Right lobe of liver (tissue), 6 donors: ENCODE measurements around the gene SLC25A47. TPM values are rescaled to one million over a fixed set of nuclear protein-coding genes. Genes with fewer than 3 reads are reported as not detected.

Experiments used
- ATAC-seq, 4 donors: fragments of 200-7000 bp; cut with Tn5 transposase; one replicate each; pipeline ENCODE4 v1.9.1; 2020; ENCODE audit warnings: mild to moderate bottlenecking in 4 of 4, moderate library complexity in 4 of 4
- DNase-seq, 3 donors: peaks; one replicate each; pipeline ENCODE4 v3.0.0-alpha.2; 2020
- H3K27ac ChIP-seq, 3 donors: fragments of 200-600 bp; one replicate each; pipeline ENCODE4 v1.8.0; 2022
- H3K27me3 ChIP-seq, 2 donors: fragments of 200-600 bp; one replicate each; pipeline ENCODE4 v1.8.0; 2022
- H3K36me3 ChIP-seq, 4 donors: fragments of 200-600 bp; sonication (generic) in 1 of 4; one replicate each; pipeline versions ENCODE4 v1.5.1 to v1.8.0; 2017 to 2022; ENCODE audit warnings: control low read depth in 1 of 4
- H3K4me1 ChIP-seq, 4 donors: fragments of 200-600 bp; sonication (generic) in 1 of 4; one replicate each; pipeline versions ENCODE4 v1.5.1 to v1.8.0; 2017 to 2022; ENCODE audit warnings: control low read depth in 1 of 4
- H3K4me3 ChIP-seq, 3 donors: fragments of 200-600 bp; one replicate each; pipeline ENCODE4 v1.8.0; 2022
- H3K9me3 ChIP-seq, 4 donors: fragments of 200-600 bp; sonication (generic) in 1 of 4; one replicate each; pipeline versions ENCODE4 v1.5.1 to v1.8.0; 2017 to 2022; ENCODE audit warnings: control low read depth in 1 of 4
- CTCF ChIP-seq, 4 donors: fragments of 200-600 bp in 3 of 4; fragments of 450-650 bp in 1 of 4; IDR thresholded peaks; one replicate each; pipeline versions ENCODE4 v1.5.1 to v1.8.0; 2016 to 2022; ENCODE audit warnings: antibody characterized with exemption in 4 of 4, mild to moderate bottlenecking in 2 of 4
- POLR2A ChIP-seq: fragments of 450-650 bp; IDR thresholded peaks from one replicate; pipeline ENCODE4 v1.6.1; 2017; ENCODE audit warnings: antibody characterized with exemption, mild to moderate bottlenecking
- WGBS: methylation state at CpG from one replicate; pipeline ENCODE4 v1.1.6; 2018; ENCODE audit warnings: low coverage, low lambda C conversion rate; ENCODE audit not compliant: insufficient coverage; ENCODE audit errors: missing lambda C conversion rate; 5-methylcytosine and 5-hydroxymethylcytosine counted together
- intact Hi-C, 2 donors: fragments of 100-400 bp; cut with DNase I; formaldehyde crosslinking; loops; one replicate each; pipeline versions ENCODE4 v1.11.2 to v1.14.1; 2022
- total RNA-seq, 6 experiments: library from RNA; depleted of rRNA in 2 of 6; stranded (reverse); fragments of >200 nt in 2 of 6; fragmentation: NEBNext Ultra II Directional in 3 of 6; extraction: Animal tissue kit (Norgen Biotek cat#: 25700) in 3 of 6; gene quantifications; one replicate each; pipeline versions ENCODE4 v1.1.0 to v1.2.4, GENCODE V29; 2016 to 2023
- donor health status: DM: no; HTN: yes; CAD: no.
- donor health status: DM: no; HTN: no; CAD: no.
- donor health status: DM: no; HTN: no; CAD: no.
- donor health status: DM: no; HTN: yes; CAD: no.
- donor health status: DM: no; HTN: yes; CAD: no.

The SLC25A47 gene
- total RNA-seq, 6 experiments from 2014 or later = 74.8 to 378 (median 229) TPM

- Histone ChIP-seq H3K4me3 (no peak overlapping the region), H3K9me3 (no peaks in the 10 kb centered on the region), H3K27me3 (no peaks in the 10 kb centered on the region), H3K27ac (peak overlapping the region in 2 of 3 donors; percentile 15 to 92), H3K4me1 (peaks cover 0 to 38% (median 12%) of the 10 kb centered on the region in 4 donors), H3K36me3 (peaks cover 0 to 13% (median 1%) of the 10 kb centered on the region in 4 donors)
- 38% methylated on average over 2 of the region's 9 CpGs for WGBS
- ATAC-seq (peak; percentile 0 to 45 (median 22)), DNase-seq (peak; percentile 63 to 83 (median 76))
- no peak for TF ChIP-seq CTCF (IDR thresholded peaks at IDR 0.05)
- no peak for TF ChIP-seq POLR2A
- intact Hi-C loops = no loop called here
Measured at GRCh38 chr14:100321473-100322137, 1.5 kb upstream of the SLC25A47 start.

- ATAC-seq (no peak), DNase-seq (no peak)
- Histone ChIP-seq H3K4me3 (peak overlapping the region in 2 of 3 donors; percentile 71 to 87), H3K27ac (peak overlapping the region; percentile 50 to 92 (median 78)), H3K4me1 (peaks cover 0 to 45% (median 12%) of the 10 kb centered on the region in 4 donors), H3K36me3 (peaks cover 0 to 20% (median 2%) of the 10 kb centered on the region in 4 donors), H3K27me3 (no peaks in the 10 kb centered on the region), H3K9me3 (no peaks in the 10 kb centered on the region)
- intact Hi-C loops = no loop called here
- TF ChIP-seq CTCF (IDR thresholded peaks at IDR 0.05) (no peak), POLR2A (no peak)
- WGBS = 51% methylated on average over 5 of the region's 15 CpGs
Measured at GRCh38 chr14:100322138-100322957, 791 bp upstream of the SLC25A47 start.

- DNase-seq = peak; percentile 81 to 88 (median 88)
- 17% methylated on average over 6 of the region's 8 CpGs for WGBS
- Histone ChIP-seq H3K27ac (peak overlapping the region; percentile 50 to 92 (median 78)), H3K4me3 (peak overlapping the region; percentile 37 to 87 (median 71)), H3K27me3 (no peaks in the 10 kb centered on the region), H3K36me3 (peaks cover 0 to 34% (median 9%) of the 10 kb centered on the region in 4 donors), H3K4me1 (peaks cover 0 to 60% (median 12%) of the 10 kb centered on the region in 4 donors), H3K9me3 (no peaks in the 10 kb centered on the region)
- ATAC-seq = peak; percentile 23 to 52 (median 47)
- intact Hi-C loops = no loop called here
- TF ChIP-seq POLR2A (no peak), CTCF (IDR thresholded peaks at IDR 0.05) (no peak)
Measured at GRCh38 chr14:100323942-100324307, 786 bp downstream of the SLC25A47 start.

- H3K9me3 ChIP-seq = no peaks in the 10 kb centered on the region
- no peak for TF ChIP-seq CTCF (IDR thresholded peaks at IDR 0.05)
- peak; percentile 63 for TF ChIP-seq POLR2A
- ATAC-seq = peak; percentile 53 to 72 (median 61)
- DNase-seq = peak; percentile 90 to 96 (median 96)
- H3K27me3 ChIP-seq = no peaks in the 10 kb centered on the region
- peaks cover 0 to 61% (median 12%) of the 10 kb centered on the region in 4 donors for H3K4me1 ChIP-seq
- peak overlapping the region; percentile 37 to 87 (median 71) for H3K4me3 ChIP-seq
- peak overlapping the region; percentile 66 to 92 (median 78) for H3K27ac ChIP-seq
- peaks cover 0 to 47% (median 13%) of the 10 kb centered on the region in 4 donors for H3K36me3 ChIP-seq
- 52% methylated on average over 13 of the region's 17 CpGs for WGBS
- intact Hi-C loops = no loop called here
Measured at GRCh38 chr14:100325231-100325632, 2.1 kb downstream of the SLC25A47 start.
